Sigmoid colon (tissue), 7 donors: ENCODE measurements around the gene ACTL8. TPM values are rescaled to one million over a fixed set of nuclear protein-coding genes. Genes with fewer than 3 reads are reported as not detected.

Experiments used
- DNase-seq: peaks from one replicate; pipeline ENCODE4 v3.0.0-alpha.2; 2019
- H3K27ac ChIP-seq, 4 donors: fragments of 200-600 bp; sonication (generic); one replicate each; pipeline ENCODE4 v1.5.1; 2016 to 2019; ENCODE audit warnings: mild to moderate bottlenecking in 1 of 4
- H3K27me3 ChIP-seq, 3 donors: fragments of 200-600 bp; sonication (generic); one replicate each; pipeline ENCODE4 v1.5.1; 2019; ENCODE audit warnings: mild to moderate bottlenecking in 1 of 3
- H3K36me3 ChIP-seq, 4 donors: fragments of 200-600 bp; sonication (generic); one replicate each; pipeline ENCODE4 v1.5.1; 2016 to 2019
- H3K4me1 ChIP-seq, 4 donors: fragments of 200-600 bp; sonication (generic); one replicate each; pipeline ENCODE4 v1.5.1; 2017 to 2019
- H3K4me3 ChIP-seq, 4 donors: fragments of 200-600 bp; sonication (generic); one replicate each; pipeline ENCODE4 v1.5.1; 2017 to 2019; ENCODE audit warnings: mild to moderate bottlenecking in 2 of 4, moderate library complexity in 1 of 4
- H3K9me3 ChIP-seq, 4 donors: fragments of 200-600 bp in 3 of 4; sonication (generic) in 3 of 4; one replicate each; pipeline versions ENCODE4 v1.5.1 to v1.6.1; 2013 to 2019
- EP300 ChIP-seq, 4 donors: sonication (generic); formaldehyde crosslinking; IDR thresholded peaks; one replicate each; pipeline ENCODE4 v1.6.1; 2017; ENCODE audit warnings: antibody characterized with exemption in 4 of 4
- POLR2A ChIP-seq, 2 donors: fragments of 450-650 bp; IDR thresholded peaks; one replicate each; pipeline ENCODE4 v1.6.1; 2016; ENCODE audit warnings: antibody characterized with exemption in 2 of 2, mild to moderate bottlenecking in 2 of 2, moderate library complexity in 2 of 2
- POLR2AphosphoS5 ChIP-seq, 4 donors: sonication (generic); formaldehyde crosslinking; IDR thresholded peaks; one replicate each; pipeline ENCODE4 v1.6.1; 2017; ENCODE audit warnings: antibody characterized with exemption in 4 of 4
- WGBS, 2 donors: extraction: QIAGEN DNeasy Blood & Tissue Kit; methylation state at CpG; one replicate each; pipeline ENCODE4 v1.1.7; 2013; 5-methylcytosine and 5-hydroxymethylcytosine counted together
- intact Hi-C: fragments of 100-400 bp; cut with DNase I; formaldehyde crosslinking; loops from one replicate; pipeline ENCODE4 v1.15.1; 2023
- polyA plus RNA-seq, 3 donors: library from polyadenylated mRNA; stranded (reverse); fragments of 200-250 nt; gene quantifications; one replicate each; pipeline ENCODE4 v1.2.3, GENCODE V29; 2013
- total RNA-seq, 4 donors: library from RNA; depleted of rRNA; stranded (reverse); fragments of >200 nt; gene quantifications; one replicate each; pipeline ENCODE4 v1.1.0, GENCODE V29; 2016
- TF ChIP-seq, protein P1 (sequence below), 4 experiments: fragments of 450-650 bp in 3 of 4; fragments of 200-600 bp in 1 of 4; IDR thresholded peaks; one replicate each; pipeline ENCODE4 v1.5.1; 2016 to 2019; ENCODE audit warnings: antibody characterized with exemption in 4 of 4, mild to moderate bottlenecking in 3 of 4, moderate library complexity in 2 of 4
- donor health status: healthy with polysubstance abuse.
- donor health status: Bipolar disorder and iron deficiency.
- donor health status: healthy.

The ACTL8 gene
- total and polyA plus RNA-seq, 7 donors: 0.63 TPM; not detected in 6

DNA sequence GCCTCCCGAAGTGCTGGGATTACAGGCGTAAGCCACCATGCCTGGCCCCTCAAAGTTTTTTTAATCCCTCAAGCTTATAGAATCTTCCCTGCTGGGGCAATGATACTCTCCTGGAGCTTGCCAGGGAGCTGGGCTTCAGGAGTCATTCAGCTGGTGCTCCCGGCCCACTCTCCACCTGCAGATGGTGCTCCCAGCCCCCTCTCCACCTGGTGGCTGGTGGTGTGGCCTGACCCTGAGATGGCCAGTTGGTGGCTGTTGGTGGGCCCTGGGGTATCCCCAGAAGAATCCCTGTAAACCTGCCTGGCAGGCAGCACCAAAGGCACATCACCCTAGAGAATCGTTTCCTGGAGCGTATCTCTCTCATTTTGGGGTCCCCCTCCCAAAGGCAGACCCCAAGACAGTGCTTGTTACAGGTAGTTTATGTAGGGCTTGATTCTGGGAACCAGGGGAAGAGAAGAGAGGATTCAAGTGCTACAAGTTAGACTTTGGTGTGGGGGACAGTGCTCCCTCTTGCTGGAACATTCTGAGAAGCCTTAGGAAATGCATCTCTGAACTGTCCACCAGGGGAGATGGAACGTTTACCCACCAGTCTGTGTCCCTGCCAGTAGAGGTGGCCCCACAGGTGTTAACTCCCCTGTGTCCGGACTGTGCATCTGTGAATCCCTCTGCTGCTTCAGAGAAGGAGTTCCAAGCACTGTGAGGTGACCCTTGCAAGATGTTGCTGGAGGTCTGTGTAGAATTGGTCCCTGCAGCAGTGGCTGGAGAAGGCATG, 29.1 kb upstream of the ACTL8 start:
- Histone ChIP-seq H3K4me3 (no peak overlapping the region), H3K27ac (no peak overlapping the region), H3K9me3 (no peaks in the 10 kb centered on the region), H3K4me1 (no peaks in the 10 kb centered on the region), H3K36me3 (no peaks in the 10 kb centered on the region), H3K27me3 (peaks cover 0 to 5% (median 0%) of the 10 kb centered on the region in 3 donors)
- 65 to 71% methylated on average over 7 of the region's 7 CpGs for WGBS, 2 donors
- TF ChIP-seq POLR2A (IDR thresholded peaks at IDR 0.05): no peak
- no peak for TF ChIP-seq EP300 (IDR thresholded peaks at IDR 0.05)
- TF ChIP-seq, protein P1, sequence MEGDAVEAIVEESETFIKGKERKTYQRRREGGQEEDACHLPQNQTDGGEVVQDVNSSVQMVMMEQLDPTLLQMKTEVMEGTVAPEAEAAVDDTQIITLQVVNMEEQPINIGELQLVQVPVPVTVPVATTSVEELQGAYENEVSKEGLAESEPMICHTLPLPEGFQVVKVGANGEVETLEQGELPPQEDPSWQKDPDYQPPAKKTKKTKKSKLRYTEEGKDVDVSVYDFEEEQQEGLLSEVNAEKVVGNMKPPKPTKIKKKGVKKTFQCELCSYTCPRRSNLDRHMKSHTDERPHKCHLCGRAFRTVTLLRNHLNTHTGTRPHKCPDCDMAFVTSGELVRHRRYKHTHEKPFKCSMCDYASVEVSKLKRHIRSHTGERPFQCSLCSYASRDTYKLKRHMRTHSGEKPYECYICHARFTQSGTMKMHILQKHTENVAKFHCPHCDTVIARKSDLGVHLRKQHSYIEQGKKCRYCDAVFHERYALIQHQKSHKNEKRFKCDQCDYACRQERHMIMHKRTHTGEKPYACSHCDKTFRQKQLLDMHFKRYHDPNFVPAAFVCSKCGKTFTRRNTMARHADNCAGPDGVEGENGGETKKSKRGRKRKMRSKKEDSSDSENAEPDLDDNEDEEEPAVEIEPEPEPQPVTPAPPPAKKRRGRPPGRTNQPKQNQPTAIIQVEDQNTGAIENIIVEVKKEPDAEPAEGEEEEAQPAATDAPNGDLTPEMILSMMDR (IDR thresholded peaks at IDR 0.05): no peak
- no peak for TF ChIP-seq POLR2AphosphoS5 (IDR thresholded peaks at IDR 0.05)
- DNase-seq: no peak
- intact Hi-C loops: no loop called here

DNA sequence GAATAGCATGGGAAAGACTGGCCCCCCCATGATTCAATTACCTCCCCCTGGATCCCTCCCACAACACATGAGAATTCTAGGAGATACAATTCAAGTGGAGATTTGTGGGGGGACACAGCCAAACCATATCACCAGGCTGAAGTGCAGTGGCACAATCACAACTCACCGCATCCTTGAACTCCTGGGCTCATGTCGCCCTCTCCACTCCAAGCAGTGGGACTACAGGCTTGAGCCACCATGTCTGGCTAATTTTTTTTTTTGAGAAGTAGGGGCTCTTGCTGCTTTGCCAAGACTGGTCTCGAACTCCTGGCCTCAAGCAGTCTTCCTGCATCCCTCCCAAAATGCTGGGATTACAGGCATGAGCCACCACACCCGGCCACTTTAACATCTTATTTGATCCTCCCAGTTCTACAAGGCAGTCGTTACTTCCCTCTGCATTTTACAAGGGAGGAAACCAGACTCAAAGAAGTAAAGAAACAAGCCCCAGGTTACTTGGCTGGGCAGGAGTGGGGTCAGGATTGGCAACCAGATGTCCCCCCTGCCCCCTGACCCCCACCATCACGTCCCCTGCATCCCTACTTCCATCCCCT, 26.9 kb upstream of the ACTL8 start:
- H3K4me3 ChIP-seq: no peak overlapping the region
- peaks cover 0 to 5% (median 0%) of the 10 kb centered on the region in 3 donors for H3K27me3 ChIP-seq
- TF ChIP-seq POLR2AphosphoS5 (IDR thresholded peaks at IDR 0.05) (no peak), POLR2A (IDR thresholded peaks at IDR 0.05) (no peak), EP300 (IDR thresholded peaks at IDR 0.05) (no peak)
- TF ChIP-seq, protein P1 (IDR thresholded peaks at IDR 0.05): no peak
- H3K4me1 ChIP-seq: no peaks in the 10 kb centered on the region
- H3K27ac ChIP-seq: no peak overlapping the region
- no peak for DNase-seq
- intact Hi-C loops: no loop called here
- no peaks in the 10 kb centered on the region for H3K36me3 ChIP-seq
- no peaks in the 10 kb centered on the region for H3K9me3 ChIP-seq
- WGBS, 2 donors: 79 to 81% methylated on average over 6 of the region's 6 CpGs

DNA sequence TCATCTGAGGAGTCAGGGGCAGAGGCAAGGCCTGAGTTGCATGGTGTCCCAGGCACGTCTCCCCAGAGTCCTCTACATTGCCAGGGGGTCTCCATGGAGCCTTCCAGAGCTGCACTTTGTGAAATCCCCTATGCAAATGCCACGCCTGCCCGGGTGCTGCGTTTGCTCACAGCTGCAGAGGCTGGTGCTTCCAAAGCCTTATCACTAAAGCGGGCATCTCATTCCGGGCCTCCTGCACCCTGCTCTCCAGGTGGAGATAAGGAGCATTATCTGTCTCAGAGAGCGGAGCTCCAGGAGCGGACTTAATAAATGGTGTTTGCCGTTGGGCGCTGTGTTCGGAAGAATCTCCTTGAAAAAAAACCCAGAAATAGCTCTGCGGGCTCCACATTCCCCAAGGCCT, 25.9 kb upstream of the ACTL8 start:
- TF ChIP-seq POLR2AphosphoS5 (IDR thresholded peaks at IDR 0.05): no peak
- TF ChIP-seq, protein P1 (IDR thresholded peaks at IDR 0.05): no peak
- TF ChIP-seq EP300 (IDR thresholded peaks at IDR 0.05): no peak
- no peak for TF ChIP-seq POLR2A (IDR thresholded peaks at IDR 0.05)
- H3K4me3 ChIP-seq: no peak overlapping the region
- H3K9me3 ChIP-seq: no peaks in the 10 kb centered on the region
- H3K36me3 ChIP-seq: no peaks in the 10 kb centered on the region
- H3K27ac ChIP-seq: no peak overlapping the region
- intact Hi-C loops: no loop called here
- H3K27me3 ChIP-seq: peaks cover 0 to 5% (median 0%) of the 10 kb centered on the region in 3 donors
- WGBS, 2 donors: 83 to 86% methylated on average over 12 of the region's 12 CpGs
- no peak for DNase-seq
- no peaks in the 10 kb centered on the region for H3K4me1 ChIP-seq

DNA sequence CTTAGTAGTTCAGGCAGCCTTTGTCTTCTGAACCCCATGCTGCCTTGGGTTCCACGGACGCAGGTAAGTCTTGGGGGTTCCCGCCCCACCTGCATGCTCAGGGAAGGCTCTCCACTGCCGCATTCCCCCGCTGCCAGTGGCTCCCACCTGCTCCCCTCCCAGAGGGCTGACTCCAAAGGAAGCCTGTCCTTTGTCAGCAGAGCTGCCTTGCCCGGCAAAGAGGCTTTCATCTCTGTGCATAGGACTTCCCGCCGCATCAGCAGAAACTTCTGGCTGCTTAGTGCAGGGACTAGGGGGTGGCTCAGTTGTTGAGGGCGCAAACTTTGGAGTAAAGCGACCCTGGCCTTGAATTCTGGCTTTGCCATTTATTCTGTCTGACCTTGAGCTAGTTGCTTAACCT, 25.2 kb upstream of the ACTL8 start:
- Histone ChIP-seq H3K9me3 (no peaks in the 10 kb centered on the region), H3K27me3 (peaks cover 0 to 5% (median 0%) of the 10 kb centered on the region in 3 donors), H3K4me3 (no peak overlapping the region), H3K4me1 (no peaks in the 10 kb centered on the region), H3K36me3 (no peaks in the 10 kb centered on the region), H3K27ac (no peak overlapping the region)
- WGBS, 2 donors: 74 to 91% methylated on average over 10 of the region's 10 CpGs
- no peak for DNase-seq
- intact Hi-C loops: no loop called here
- TF ChIP-seq, protein P1 (IDR thresholded peaks at IDR 0.05): no peak
- no peak for TF ChIP-seq POLR2A (IDR thresholded peaks at IDR 0.05)
